GM23338 (cell line): Measurements from ENCODE around the gene ABCC1. TPM values are rescaled to one million over a fixed set of nuclear protein-coding genes. Genes with fewer than 3 reads are reported as not detected.

Source experiments
- ATAC-seq: fragments of 200-7000 bp; cut with Tn5 transposase; 3 replicates; pipeline ENCODE4 v1.9.1; 2020
- DNase-seq: peaks from one replicate; pipeline ENCODE4 v3.0.0-alpha.2; 2015; ENCODE audit warnings: low spot score
- H2AFZ ChIP-seq: fragments of 200-600 bp; sonication (generic); 2 replicates; pipeline ENCODE4 v1.8.0; 2016; ENCODE audit warnings: antibody characterized with exemption, mild to moderate bottlenecking, moderate library complexity
- H3F3A ChIP-seq: fragments of 200-600 bp; sonication (generic); replicated peaks from 2 replicates; pipeline ENCODE4 v1.8.0; 2017; ENCODE audit warnings: antibody characterized with exemption, mixed run types, low read depth
- H3K27ac ChIP-seq: fragments of 200-600 bp; sonication (generic); 2 replicates; pipeline ENCODE4 v1.6.1; 2016; ENCODE audit warnings: low read depth
- H3K27me3 ChIP-seq: fragments of 200-600 bp; sonication (generic); 2 replicates; pipeline ENCODE4 v1.8.0; 2016; ENCODE audit warnings: mild to moderate bottlenecking, mixed run types, moderate library complexity; ENCODE audit not compliant: insufficient read depth
- H3K36me3 ChIP-seq: fragments of 200-600 bp; sonication (generic); 2 replicates; pipeline ENCODE4 v1.8.0; 2016; ENCODE audit warnings: mild to moderate bottlenecking; ENCODE audit not compliant: insufficient read depth
- H3K4me1 ChIP-seq: fragments of 200-600 bp; sonication (generic); 2 replicates; pipeline ENCODE4 v1.8.0; 2016; ENCODE audit warnings: mild to moderate bottlenecking, moderate library complexity; ENCODE audit not compliant: insufficient read depth
- H3K4me2 ChIP-seq: fragments of 200-600 bp; sonication (generic); 2 replicates; pipeline ENCODE4 v1.7.1; 2017; ENCODE audit warnings: mixed run types
- H3K4me3 ChIP-seq: fragments of 200-600 bp; sonication (generic); 2 replicates; pipeline ENCODE4 v1.6.1; 2016; ENCODE audit warnings: mixed run types
- H3K79me2 ChIP-seq: fragments of 200-600 bp; sonication (generic); replicated peaks from 2 replicates; pipeline ENCODE4 v1.8.0; 2017; ENCODE audit warnings: mild to moderate bottlenecking; ENCODE audit not compliant: insufficient read depth
- H3K9me2 ChIP-seq: fragments of 200-600 bp; sonication (generic); 2 replicates; pipeline ENCODE4 v1.8.0; 2017; ENCODE audit not compliant: insufficient read depth
- H4K20me1 ChIP-seq: fragments of 200-600 bp; sonication (generic); replicated peaks from 2 replicates; pipeline ENCODE4 v1.8.0; 2017; ENCODE audit warnings: mild to moderate bottlenecking; ENCODE audit not compliant: insufficient read depth
- H3K27ac Mint-ChIP-seq: 2 replicates; pipeline ENCODE4 v1.8.0; 2020; ENCODE audit warnings: inconsistent platforms, mild to moderate bottlenecking, moderate library complexity, mixed read lengths
- H3K27me3 Mint-ChIP-seq: 3 replicates; pipeline ENCODE4 v1.8.0; 2022; ENCODE audit warnings: low read depth, mild to moderate bottlenecking, moderate library complexity, mixed read lengths, inconsistent platforms; ENCODE audit not compliant: insufficient read depth, poor library complexity
- H3K36me3 Mint-ChIP-seq: 3 replicates; pipeline ENCODE4 v1.8.0; 2021; ENCODE audit warnings: low read depth, mild to moderate bottlenecking, inconsistent platforms, moderate library complexity, mixed read lengths
- H3K4me1 Mint-ChIP-seq: 3 replicates; pipeline ENCODE4 v1.8.0; 2020; ENCODE audit warnings: mild to moderate bottlenecking, inconsistent platforms, mixed read lengths
- H3K4me3 Mint-ChIP-seq: 3 replicates; pipeline ENCODE4 v1.8.0; 2021; ENCODE audit warnings: moderate library complexity, mild to moderate bottlenecking, inconsistent platforms, mixed read lengths
- H3K9me3 Mint-ChIP-seq: 3 replicates; pipeline ENCODE4 v1.8.0; 2020; ENCODE audit warnings: moderate library complexity, mild to moderate bottlenecking, inconsistent platforms, mixed read lengths
- CREB1 ChIP-seq: fragments of 250-450 bp; sonication (Bioruptor Pico); IDR thresholded peaks from 2 replicates; pipeline ENCODE4 v1.5.0; 2020; ENCODE audit warnings: low read depth, mild to moderate bottlenecking, moderate library complexity
- ETS1 ChIP-seq: IDR thresholded peaks from 2 replicates; pipeline ENCODE4 v1.6.1; 2016; ENCODE audit warnings: antibody characterized with exemption
- EZH2 ChIP-seq: fragments of 200-600 bp; sonication (generic); IDR thresholded peaks from one replicate; pipeline ENCODE4 v1.8.0; 2017; ENCODE audit warnings: antibody characterized with exemption, mild to moderate bottlenecking, low read depth; ENCODE audit not compliant: unreplicated experiment
- JUNB ChIP-seq: IDR thresholded peaks from one replicate; pipeline ENCODE4 v1.6.1; 2016; ENCODE audit warnings: antibody characterized with exemption; ENCODE audit not compliant: unreplicated experiment
- NANOG ChIP-seq: IDR thresholded peaks from 2 replicates; pipeline ENCODE4 v1.6.1; 2016; ENCODE audit warnings: antibody characterized with exemption, borderline replicate concordance
- ZNF114 ChIP-seq: fragments of 250-450 bp; sonication (Bioruptor Pico); IDR thresholded peaks from 2 replicates; pipeline ENCODE4 v1.5.0; 2020; ENCODE audit warnings: mild to moderate bottlenecking, moderate library complexity
- ZNF331 ChIP-seq: fragments of 250-450 bp; sonication (Bioruptor Pico); IDR thresholded peaks from 2 replicates; pipeline ENCODE4 v1.5.0; 2020; ENCODE audit warnings: low read depth, mild to moderate bottlenecking, moderate library complexity
- ZNF462 ChIP-seq: fragments of 250-450 bp; sonication (Bioruptor Pico); IDR thresholded peaks from 2 replicates; pipeline ENCODE4 v1.5.0; 2020; ENCODE audit warnings: mild to moderate bottlenecking, moderate library complexity
- polyA plus RNA-seq: library from polyadenylated mRNA; unstranded; fragments of >200 nt; fragmentation: Nextera tagmentation; extraction: Ambion mirVana; gene quantifications from 2 replicates; pipeline ENCODE4 v1.2.1, GENCODE V29; 2016
- total RNA-seq: library from RNA; depleted of rRNA; stranded (reverse); fragments of >200 nt; shearing (Covaris generic); gene quantifications from 2 replicates; pipeline ENCODE4 v1.2.3, GENCODE V29; 2014
- TF ChIP-seq, protein P1 (sequence below): IDR thresholded peaks from one replicate; pipeline ENCODE4 v1.6.1; 2018; ENCODE audit warnings: antibody characterized with exemption; ENCODE audit not compliant: unreplicated experiment
- TF ChIP-seq, protein P2 (sequence below), 2 experiments: fragments of 200-600 bp in 1 of 2; sonication (generic) in 1 of 2; conservative IDR thresholded peaks; 2 replicates each; pipeline versions ENCODE4 v1.5.1 to v1.6.1; 2016 to 2017; ENCODE audit warnings: antibody characterized with exemption in 2 of 2, low read depth in 2 of 2, mild to moderate bottlenecking in 2 of 2, moderate library complexity in 1 of 2

ABCC1 gene
- total and polyA plus RNA-seq, 2 experiments from 2014 or later: 11.0 to 46.6 TPM

- TF ChIP-seq ZNF462 (CRISPR knock-in tag) (no peak), ZNF114 (no peak)
Measured at GRCh38 chr16:15993946-15994665, 44.7 kb downstream of the ABCC1 start (continued).

DNA sequence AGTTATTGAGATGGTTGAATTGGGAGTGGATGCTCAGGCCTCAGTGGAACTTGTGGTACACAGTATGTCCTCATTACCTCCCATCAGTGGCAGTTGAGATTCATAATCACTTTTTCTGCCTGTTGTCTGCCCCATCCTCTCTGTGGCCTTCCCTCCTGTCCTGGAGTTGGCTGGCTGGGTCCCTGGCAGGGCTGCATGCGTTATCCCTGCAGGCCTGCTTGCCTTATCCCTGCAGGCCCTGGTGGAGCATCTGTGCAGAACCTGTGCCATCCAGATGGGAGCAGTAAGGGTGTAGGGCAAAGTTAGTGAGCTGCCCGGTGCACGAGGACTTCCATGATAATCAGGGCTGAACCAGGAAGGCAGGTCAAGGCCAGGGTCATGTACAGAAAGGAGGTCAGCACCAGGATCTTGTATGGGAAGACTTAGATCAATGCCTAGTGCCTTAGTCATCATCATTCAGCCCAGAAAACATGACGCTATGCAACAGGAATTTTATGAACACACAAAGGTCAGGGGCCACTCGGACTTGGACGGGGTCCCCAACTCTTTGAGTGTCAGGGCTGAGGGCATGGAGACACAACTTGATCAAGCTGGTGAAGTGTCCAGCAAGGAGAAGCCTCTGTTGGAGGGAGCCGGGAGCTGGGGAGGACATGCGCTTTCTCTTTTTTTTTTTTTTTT, 47.2 kb downstream of the ABCC1 start:
- Mint-ChIP-seq H3K36me3 (peaks cover 10% of the 10 kb centered on the region; the same call in 2 of the 3 replicates), H3K27me3 (peaks cover 5% of the 10 kb centered on the region), H3K4me3 (no peak overlapping the region), H3K27ac (no peak overlapping the region; the same call in 1 of the 2 replicates), H3K9me3 (no peaks in the 10 kb centered on the region), H3K4me1 (peaks cover 24% of the 10 kb centered on the region)
- no peaks in the 10 kb centered on the region; the same call in 1 of the 2 replicates for H3F3A ChIP-seq
- DNase-seq: no peak
- no peaks in the 10 kb centered on the region for H3K36me3 ChIP-seq
- H2AFZ ChIP-seq: no peak overlapping the region
- ATAC-seq: no peak; the same call in 2 of the 3 replicates
- TF ChIP-seq ZNF331 (CRISPR knock-in tag): no peak
- TF ChIP-seq JUNB: no peak
- no peak for TF ChIP-seq NANOG
- no peak for TF ChIP-seq ETS1
- TF ChIP-seq ZNF114: no peak
- TF ChIP-seq, protein P1, sequence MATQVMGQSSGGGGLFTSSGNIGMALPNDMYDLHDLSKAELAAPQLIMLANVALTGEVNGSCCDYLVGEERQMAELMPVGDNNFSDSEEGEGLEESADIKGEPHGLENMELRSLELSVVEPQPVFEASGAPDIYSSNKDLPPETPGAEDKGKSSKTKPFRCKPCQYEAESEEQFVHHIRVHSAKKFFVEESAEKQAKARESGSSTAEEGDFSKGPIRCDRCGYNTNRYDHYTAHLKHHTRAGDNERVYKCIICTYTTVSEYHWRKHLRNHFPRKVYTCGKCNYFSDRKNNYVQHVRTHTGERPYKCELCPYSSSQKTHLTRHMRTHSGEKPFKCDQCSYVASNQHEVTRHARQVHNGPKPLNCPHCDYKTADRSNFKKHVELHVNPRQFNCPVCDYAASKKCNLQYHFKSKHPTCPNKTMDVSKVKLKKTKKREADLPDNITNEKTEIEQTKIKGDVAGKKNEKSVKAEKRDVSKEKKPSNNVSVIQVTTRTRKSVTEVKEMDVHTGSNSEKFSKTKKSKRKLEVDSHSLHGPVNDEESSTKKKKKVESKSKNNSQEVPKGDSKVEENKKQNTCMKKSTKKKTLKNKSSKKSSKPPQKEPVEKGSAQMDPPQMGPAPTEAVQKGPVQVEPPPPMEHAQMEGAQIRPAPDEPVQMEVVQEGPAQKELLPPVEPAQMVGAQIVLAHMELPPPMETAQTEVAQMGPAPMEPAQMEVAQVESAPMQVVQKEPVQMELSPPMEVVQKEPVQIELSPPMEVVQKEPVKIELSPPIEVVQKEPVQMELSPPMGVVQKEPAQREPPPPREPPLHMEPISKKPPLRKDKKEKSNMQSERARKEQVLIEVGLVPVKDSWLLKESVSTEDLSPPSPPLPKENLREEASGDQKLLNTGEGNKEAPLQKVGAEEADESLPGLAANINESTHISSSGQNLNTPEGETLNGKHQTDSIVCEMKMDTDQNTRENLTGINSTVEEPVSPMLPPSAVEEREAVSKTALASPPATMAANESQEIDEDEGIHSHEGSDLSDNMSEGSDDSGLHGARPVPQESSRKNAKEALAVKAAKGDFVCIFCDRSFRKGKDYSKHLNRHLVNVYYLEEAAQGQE: no peak
- TF ChIP-seq, protein P2, sequence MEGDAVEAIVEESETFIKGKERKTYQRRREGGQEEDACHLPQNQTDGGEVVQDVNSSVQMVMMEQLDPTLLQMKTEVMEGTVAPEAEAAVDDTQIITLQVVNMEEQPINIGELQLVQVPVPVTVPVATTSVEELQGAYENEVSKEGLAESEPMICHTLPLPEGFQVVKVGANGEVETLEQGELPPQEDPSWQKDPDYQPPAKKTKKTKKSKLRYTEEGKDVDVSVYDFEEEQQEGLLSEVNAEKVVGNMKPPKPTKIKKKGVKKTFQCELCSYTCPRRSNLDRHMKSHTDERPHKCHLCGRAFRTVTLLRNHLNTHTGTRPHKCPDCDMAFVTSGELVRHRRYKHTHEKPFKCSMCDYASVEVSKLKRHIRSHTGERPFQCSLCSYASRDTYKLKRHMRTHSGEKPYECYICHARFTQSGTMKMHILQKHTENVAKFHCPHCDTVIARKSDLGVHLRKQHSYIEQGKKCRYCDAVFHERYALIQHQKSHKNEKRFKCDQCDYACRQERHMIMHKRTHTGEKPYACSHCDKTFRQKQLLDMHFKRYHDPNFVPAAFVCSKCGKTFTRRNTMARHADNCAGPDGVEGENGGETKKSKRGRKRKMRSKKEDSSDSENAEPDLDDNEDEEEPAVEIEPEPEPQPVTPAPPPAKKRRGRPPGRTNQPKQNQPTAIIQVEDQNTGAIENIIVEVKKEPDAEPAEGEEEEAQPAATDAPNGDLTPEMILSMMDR (conservative IDR thresholded peaks at IDR 0.05; ENCODE audit: low read depth in 2 of 2): no peak
- TF ChIP-seq CREB1 (CRISPR knock-in tag): no peak
- no peak for TF ChIP-seq EZH2
- H4K20me1 ChIP-seq: peaks cover 17% of the 10 kb centered on the region
- no peaks in the 10 kb centered on the region for H3K4me1 ChIP-seq
- no peaks in the 10 kb centered on the region for H3K27me3 ChIP-seq
- H3K27ac ChIP-seq: no peak overlapping the region
- H3K4me2 ChIP-seq: no peak overlapping the region
- H3K4me3 ChIP-seq: no peak overlapping the region
- no peaks in the 10 kb centered on the region for H3K9me2 ChIP-seq
- peaks cover 95% of the 10 kb centered on the region for H3K79me2 ChIP-seq
